HuH-7.5 (cell line): ENCODE measurements around the gene IFI35.
"Not testable (repeated sequence)": the region's sequence is repeated elsewhere in the genome, so short reads cannot be mapped to it uniquely, and the experiment has no call there.

Experiments used
- DNase-seq: peaks from one replicate; pipeline ENCODE4 v3.0.0; 2011; ENCODE audit warnings: low spot score

The IFI35 gene

GRCh38 chr17:43024407-43025289, 18.1 kb downstream of the IFI35 start, which contains the start of gene RND2:
TSS of gene RND2 (plus strand) at chr17:43025231. CDS start at chr17:43025348, 117 bp downstream.
- peak; percentile 99 for DNase-seq

DNA sequence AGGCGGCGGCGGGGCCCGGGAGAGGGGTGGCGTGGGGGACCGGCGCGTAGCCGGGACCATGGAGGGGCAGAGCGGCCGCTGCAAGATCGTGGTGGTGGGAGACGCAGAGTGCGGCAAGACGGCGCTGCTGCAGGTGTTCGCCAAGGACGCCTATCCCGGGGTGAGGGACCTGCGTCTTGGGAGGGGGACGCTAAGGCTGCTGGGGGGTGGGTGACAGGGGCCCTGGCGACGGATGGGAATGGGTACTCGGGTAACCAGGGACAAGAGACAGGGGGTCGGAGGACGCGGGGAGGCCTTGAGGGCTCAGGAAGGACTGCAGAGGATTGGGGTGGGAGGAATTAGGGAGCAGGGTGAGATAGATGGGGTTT, 18.7 kb downstream of the IFI35 start:
- no peak for DNase-seq

DNA sequence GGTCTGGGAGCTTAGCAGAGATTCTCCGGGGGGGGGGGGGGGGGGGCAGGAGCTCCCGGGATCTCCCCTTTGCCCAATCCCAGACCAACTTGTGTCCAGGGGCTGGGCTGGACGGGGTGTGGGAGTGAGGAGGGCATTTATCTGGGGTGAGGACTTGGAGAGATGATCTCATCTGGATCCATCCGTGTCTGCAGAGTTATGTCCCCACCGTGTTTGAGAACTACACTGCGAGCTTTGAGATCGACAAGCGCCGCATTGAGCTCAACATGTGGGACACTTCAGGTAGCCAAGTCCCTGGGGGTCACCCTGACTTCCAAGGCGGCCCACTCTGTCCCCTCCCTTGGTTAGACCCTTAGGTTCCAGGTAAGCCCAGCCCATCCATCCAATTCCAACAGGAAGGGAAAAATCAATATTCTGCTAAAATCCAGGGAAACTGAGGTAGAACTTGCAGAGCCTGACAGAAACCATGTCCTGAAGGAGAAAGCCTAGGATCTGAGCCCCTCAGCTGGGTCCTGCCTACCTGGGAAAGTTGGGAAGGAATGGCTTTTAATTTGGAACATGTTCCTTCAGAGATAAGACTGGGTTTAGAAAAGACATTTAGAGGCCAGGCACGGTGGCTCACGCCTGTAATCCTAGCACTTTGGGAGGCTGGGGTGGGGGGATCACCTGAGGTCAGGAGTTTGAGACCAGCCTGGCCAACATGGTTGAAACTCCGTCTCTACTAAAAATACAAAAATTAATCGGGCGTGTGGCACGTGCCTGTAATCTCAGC, 19.4 kb downstream of the IFI35 start:
- DNase-seq: no peak

- DNase-seq: no peak
Measured at GRCh38 chr17:43026595-43026994, 20.0 kb downstream of the IFI35 start.

DNA sequence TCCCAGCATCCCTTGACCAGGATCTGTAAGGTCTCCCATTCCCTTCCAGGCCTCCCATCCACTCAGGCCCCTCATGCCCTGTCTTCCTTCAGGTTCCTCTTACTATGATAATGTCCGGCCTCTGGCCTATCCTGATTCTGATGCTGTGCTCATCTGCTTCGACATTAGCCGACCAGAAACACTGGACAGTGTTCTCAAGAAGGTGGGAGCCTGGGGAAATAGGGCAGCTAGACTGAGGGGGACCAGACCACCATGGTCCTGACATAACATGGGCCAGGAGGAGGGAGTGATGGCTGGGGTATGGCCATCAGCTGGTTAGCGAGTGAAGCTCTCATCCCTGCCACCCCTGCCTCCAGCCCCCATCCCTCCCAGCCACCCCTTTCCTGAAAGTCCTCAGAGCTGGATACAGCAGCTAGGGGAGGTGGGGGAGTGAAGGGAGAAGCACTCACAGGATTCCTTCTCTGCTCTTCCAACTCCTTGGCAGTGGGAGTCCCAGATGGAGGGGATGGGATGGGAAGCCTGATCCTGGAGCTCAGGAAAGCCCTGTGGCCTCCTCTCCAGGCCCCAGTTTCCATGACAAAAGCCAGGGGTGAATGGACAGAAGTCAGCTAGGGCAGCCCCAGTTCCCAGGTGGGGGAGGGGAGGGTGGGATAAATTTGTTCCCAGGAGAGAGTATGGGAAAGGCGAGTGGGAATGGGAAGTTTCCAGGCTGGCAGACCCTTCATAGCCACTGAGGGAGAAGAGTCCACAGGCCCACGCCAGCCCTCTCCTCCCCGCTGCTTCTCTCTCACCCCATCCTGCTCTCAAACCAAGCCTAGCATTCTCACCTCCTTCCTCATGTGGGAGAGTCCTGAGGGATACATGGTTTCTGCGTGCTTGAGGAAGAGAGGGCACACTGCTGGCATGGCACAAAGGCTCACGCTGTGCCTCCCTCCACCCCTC, 20.8 kb downstream of the IFI35 start:
- no peak for DNase-seq

DNA sequence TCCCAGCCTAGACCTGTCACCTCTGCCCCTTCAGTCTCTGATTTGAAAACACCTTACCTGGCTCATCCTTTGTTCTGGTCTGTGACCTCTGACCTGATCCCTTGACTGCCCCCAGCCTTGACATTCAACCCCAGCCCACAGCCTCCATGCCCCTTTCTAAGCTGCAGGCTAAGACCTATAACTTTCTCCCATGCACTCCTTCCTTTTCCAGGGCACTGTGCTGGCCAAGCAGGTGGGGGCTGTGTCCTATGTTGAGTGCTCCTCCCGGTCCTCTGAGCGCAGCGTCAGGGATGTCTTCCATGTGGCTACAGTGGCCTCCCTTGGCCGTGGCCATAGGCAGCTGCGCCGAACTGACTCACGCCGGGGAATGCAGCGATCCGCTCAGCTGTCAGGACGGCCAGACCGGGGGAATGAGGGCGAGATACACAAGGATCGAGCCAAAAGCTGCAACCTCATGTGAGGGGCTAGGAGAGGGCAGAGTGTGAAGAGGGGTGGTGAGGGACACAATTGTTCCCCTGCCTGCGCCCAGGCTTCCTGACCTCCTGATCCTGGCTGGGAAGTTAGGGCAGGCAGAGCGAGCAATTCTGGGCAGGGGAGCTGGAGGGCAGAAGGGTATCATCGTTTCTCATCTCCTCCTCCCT, 21.8 kb downstream of the IFI35 start:
- no peak for DNase-seq

DNA sequence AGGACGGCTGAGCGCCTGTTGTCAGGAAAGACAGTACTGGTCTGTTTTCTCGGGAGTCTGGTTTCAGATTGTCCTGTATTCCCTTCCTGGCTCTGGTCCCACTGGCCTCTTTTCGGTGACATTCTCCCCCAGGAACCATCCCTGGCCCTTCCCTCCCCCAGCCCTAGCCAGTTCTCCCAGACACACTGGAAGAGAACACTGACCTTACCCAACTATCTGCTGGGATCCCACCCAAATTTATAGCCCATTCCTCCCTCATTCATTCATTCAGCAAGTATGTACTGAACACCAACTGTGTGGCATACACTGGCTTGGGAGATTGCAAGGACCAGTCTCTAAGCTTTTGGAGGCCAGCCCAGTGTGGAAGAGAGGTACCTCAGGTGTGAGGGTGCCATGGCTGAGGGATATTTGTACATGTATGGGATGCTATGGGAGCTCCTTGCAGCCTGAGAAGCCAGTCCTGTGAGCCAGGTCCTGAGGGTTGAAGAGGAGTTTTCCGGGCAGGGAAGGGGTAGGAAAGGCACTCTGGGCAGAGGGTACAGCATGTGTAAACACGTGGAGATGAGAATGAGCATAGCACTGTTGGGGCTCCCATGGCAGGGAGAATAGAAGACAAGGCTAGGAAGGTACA, 23.7 kb downstream of the IFI35 start:
- no peak for DNase-seq

DNA sequence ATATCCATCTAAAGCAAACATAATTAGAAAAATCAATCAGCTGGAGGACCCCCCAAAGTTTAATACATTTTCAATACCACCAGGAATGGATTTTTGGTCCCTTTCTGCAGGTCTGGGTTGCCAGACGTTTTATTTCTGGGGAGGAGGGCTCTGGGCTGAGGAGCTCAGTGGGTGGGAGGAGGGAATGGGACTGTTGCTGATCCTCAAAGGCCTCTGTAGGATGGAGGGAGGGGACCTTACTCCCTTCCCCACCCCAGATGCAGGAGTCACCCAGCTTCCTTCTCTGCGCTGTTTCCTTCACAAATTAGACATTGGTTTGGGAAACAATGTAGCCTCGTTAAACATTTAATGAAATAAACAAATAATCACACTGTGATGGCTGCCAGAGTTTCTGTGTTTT, 25.1 kb downstream of the IFI35 start:
- DNase-seq: no peak

- DNase-seq: no peak
Measured at GRCh38 chr17:43033948-43034881, 27.6 kb downstream of the IFI35 start.

DNA sequence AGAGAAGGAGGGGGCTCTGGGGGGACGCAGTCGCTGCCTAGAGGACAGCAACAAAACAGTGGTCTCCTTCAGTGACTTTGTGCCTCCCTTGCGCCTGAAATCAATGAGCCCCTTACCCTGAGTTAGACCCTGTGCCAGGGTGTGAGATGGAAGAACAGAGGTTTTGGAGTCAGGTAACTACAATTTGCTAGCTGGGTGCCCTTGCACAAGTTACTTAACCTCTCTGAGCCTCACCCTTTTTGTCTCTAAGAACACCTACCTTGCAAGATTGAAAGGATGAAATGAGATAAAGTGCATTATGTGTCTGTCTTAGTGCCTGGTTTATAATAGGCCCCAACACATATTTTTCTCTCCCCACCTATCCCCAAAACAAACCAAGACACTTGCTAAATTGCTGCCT, 28.3 kb downstream of the IFI35 start:
- DNase-seq: no peak

GRCh38 chr17:43039646-43040045, 33.1 kb downstream of the IFI35 start:
- no peak for DNase-seq

GRCh38 chr17:43040655-43041054, 34.1 kb downstream of the IFI35 start:
- no peak for DNase-seq

DNA sequence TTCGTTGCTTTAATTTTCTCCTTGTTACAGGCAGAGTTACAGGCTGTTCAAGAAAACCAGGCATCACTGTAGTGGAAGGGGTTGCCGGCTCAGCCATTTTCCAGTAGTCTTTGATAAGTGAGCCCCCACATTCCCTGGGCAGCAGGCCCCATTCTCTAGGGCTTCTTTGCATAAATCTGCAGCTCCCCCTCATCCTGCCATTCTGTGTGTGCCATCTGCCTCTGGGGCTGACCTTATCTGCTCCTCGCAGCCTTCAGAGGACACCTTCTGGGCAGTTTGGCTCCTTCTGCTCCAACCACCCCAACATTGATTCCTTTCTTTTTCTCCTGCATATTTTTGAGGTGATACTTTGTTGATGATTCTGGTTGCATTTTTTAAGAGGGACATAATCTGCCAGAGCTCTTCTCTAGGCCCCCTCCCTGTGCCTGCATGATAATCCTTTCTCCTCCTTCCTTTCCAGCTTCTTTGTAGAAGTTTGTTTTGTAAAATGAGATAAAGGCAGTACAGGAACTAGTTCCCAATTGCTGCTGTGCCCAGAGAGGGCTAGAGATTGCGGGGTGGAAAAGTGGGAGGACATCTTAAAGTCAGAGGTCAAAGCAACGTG, 35.5 kb downstream of the IFI35 start:
- DNase-seq: no peak

GRCh38 chr17:43043307-43043706, 36.7 kb downstream of the IFI35 start:
- DNase-seq: no peak

DNA sequence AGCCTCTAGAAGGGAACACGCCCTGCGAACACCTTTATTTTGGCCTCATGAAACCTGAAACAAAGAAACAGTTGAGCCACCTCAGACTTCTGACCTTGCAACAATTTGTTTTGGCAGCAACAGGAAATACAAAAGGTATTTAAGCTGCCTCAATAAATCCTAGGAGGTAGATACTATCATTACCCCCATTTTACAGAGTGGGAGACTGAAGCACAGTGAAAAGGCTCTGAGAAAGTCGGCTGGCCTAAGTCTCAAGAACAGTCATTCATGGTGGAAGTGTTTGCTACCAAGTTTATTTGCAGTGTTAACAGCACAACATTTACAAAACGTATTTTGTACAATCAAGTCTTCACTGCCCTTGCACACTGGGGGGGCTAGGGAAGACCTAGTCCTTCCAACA, 37.4 kb downstream of the IFI35 start:
- DNase-seq: no peak

GRCh38 chr17:43051969-43052368, 45.4 kb downstream of the IFI35 start:
- DNase-seq: no peak

- not testable (repeated sequence) for DNase-seq
Measured at GRCh38 chr17:43053008-43053407, 46.4 kb downstream of the IFI35 start.

DNA sequence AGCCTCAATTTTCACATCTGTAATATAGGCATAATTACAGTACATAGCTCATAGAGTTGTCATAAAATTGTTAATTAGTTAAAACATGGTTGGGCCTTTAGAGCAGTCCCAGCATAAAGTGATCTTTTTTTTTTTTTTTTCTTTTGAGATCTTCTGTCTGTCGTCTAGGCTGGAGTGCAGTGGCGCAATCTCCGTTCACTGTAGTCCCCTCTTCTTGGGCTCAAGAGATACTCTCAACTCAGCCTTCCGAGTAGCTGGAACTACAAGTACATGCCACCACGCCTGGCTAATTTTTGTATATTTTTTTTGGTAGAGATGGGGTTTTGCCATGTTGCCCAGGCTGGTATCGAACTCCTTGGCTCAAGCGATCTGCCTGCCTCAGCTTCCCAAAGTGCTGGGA, 49.5 kb downstream of the IFI35 start:
- DNase-seq: no peak

DNA sequence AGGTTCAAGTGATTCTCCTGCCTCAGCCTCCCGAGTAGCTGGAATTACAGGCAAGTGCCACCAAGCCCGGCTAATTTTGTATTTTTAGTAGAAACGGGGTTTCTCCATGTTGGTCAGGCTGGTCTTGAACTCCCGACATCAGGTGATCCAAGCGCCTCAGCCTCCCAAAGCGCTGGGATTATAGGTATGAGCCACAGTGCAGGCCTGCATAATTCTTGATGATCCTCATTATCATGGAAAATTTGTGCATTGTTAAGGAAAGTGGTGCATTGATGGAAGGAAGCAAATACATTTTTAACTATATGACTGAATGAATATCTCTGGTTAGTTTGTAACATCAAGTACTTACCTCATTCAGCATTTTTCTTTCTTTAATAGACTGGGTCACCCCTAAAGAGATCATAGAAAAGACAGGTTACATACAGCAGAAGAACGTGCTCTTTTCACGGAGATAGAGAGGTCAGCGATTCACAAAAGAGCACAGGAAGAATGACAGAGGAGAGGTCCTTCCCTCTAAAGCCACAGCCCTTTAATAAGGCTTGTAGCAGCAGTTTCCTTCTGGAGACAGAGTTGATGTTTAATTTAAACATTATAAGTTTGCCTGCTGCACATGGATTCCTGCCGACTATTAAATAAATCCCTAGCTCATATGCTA, 56.5 kb downstream of the IFI35 start:
- DNase-seq: no peak
